HCT116 (cell line): ENCODE results near the gene IL19. TPM values are rescaled to one million over a fixed set of nuclear protein-coding genes. Genes with fewer than 3 reads are reported as not detected.

ENCODE experiments used
- ATAC-seq: fragments of 200-7000 bp; cut with Tn5 transposase; 2 replicates; pipeline ENCODE4 v1.9.1; 2020; ENCODE audit warnings: mild to moderate bottlenecking, moderate library complexity
- BruUV-seq: library from RNA; stranded (reverse); fragments of 400-500 nt; replicated peaks from 2 replicates; lab custom pipeline; 2021; lab: Mats Ljungman, UMichigan
- CTCF ChIA-PET: fragments of 300-600 bp; sonication (Branson Sonifier 250); formaldehyde crosslinking; loops from one replicate; lab custom pipeline; 2021; ENCODE audit warnings: antibody characterized with exemption; lab: Charles Lee
- POLR2A ChIA-PET: fragments of 300-600, 350-600 bp; sonication (Branson Sonifier 250); formaldehyde crosslinking; loops from one replicate; lab custom pipeline; 2021; ENCODE audit warnings: antibody characterized with exemption; lab: Charles Lee
- RAD21 ChIA-PET, 2 experiments: fragments of 300-600 bp; sonication (Branson Sonifier 250); formaldehyde crosslinking; loops; one replicate each; lab custom pipeline; 2023; ENCODE audit warnings: low total read pairs in 2 of 2; ENCODE audit not compliant: uncharacterized antibody in 2 of 2, unreplicated experiment in 2 of 2, low non-redundant PET in 1 of 2; lab: Charles Lee
- DNase-seq: peaks from one replicate; pipeline ENCODE4 v3.0.0-alpha.2; 2010; ENCODE audit warnings: low read depth, low spot score
- H2AFZ ChIP-seq: fragments of 200-600 bp; shearing (Covaris generic), sonication (generic); 2 replicates; pipeline ENCODE4 v1.6.1; 2017; ENCODE audit warnings: low read depth, mixed run types, mixed read lengths, antibody characterized with exemption, low read length; ENCODE audit not compliant: poor library complexity, severe bottlenecking
- H3K27ac ChIP-seq: 2 replicates; pipeline ENCODE4 v1.5.1; 2012; ENCODE audit warnings: low read depth, low read length
- H3K27me3 ChIP-seq: fragments of 200-600 bp; sonication (generic); 2 replicates; pipeline ENCODE4 v1.6.1; 2016; ENCODE audit warnings: mixed run types, low read length, mixed read lengths; ENCODE audit not compliant: insufficient read depth
- H3K36me3 ChIP-seq, 2 experiments: fragments of 200-500 bp in 1 of 2; fragments of 200-600 bp in 1 of 2; sonication (Bioruptor generic) in 1 of 2; sonication (generic) in 1 of 2; 2 replicates each; pipeline versions ENCODE4 v1.5.1 to v1.6.1; 2014 to 2016; ENCODE audit warnings: low read length in 2 of 2, inconsistent platforms in 1 of 2, mixed read lengths in 1 of 2, mixed run types in 1 of 2; ENCODE audit not compliant: insufficient read depth in 2 of 2, control insufficient read depth in 1 of 2
- H3K4me1 ChIP-seq, 2 experiments: fragments of 200-600 bp in 1 of 2; sonication (generic) in 1 of 2; 2 replicates each; pipeline versions ENCODE4 v1.5.1 to v1.6.1; 2012 to 2017; ENCODE audit warnings: low read length in 2 of 2, inconsistent platforms in 1 of 2, mild to moderate bottlenecking in 1 of 2, mixed read lengths in 1 of 2, mixed run types in 1 of 2, moderate library complexity in 1 of 2; ENCODE audit not compliant: insufficient read depth in 2 of 2, control insufficient read depth in 1 of 2
- H3K4me2 ChIP-seq: fragments of 200-600 bp; sonication (generic); 2 replicates; pipeline ENCODE4 v1.6.1; 2017; ENCODE audit warnings: mixed run types, low read length, mixed read lengths
- H3K4me3 ChIP-seq, 2 experiments: fragments of 200-600 bp in 1 of 2; sonication (generic) in 1 of 2; replicated peaks in 1 of 2; 2 replicates each; pipeline ENCODE4 v1.5.1; 2011 to 2016; ENCODE audit warnings: low read length in 2 of 2, control low read depth in 1 of 2, low read depth in 1 of 2, mild to moderate bottlenecking in 1 of 2, mixed read lengths in 1 of 2, mixed run types in 1 of 2
- H3K79me2 ChIP-seq: fragments of 200-600 bp; sonication (generic); 2 replicates; pipeline ENCODE4 v1.6.1; 2017; ENCODE audit warnings: mild to moderate bottlenecking, mixed run types, low read length, moderate library complexity, mixed read lengths; ENCODE audit not compliant: insufficient read depth
- H3K9ac ChIP-seq: fragments of 200-600 bp; sonication (generic); 2 replicates; pipeline ENCODE4 v1.6.1; 2016; ENCODE audit warnings: low read length, mixed read lengths
- H3K9me2 ChIP-seq: fragments of 200-600 bp; sonication (generic), shearing (Covaris generic); 2 replicates; pipeline ENCODE4 v1.6.1; 2017; ENCODE audit warnings: mixed run types, mild to moderate bottlenecking, moderate library complexity; ENCODE audit not compliant: insufficient read depth
- H3K9me3 ChIP-seq, 2 experiments: fragments of 200-500 bp in 1 of 2; fragments of 200-600 bp in 1 of 2; sonication (Bioruptor generic) in 1 of 2; sonication (generic) in 1 of 2; 2 replicates each; pipeline ENCODE4 v1.6.1; 2014 to 2017; ENCODE audit warnings: low read length in 2 of 2, mixed read lengths in 2 of 2, inconsistent platforms in 1 of 2, low read depth in 1 of 2, mild to moderate bottlenecking in 1 of 2, mixed run types in 1 of 2, moderate library complexity in 1 of 2; ENCODE audit not compliant: control insufficient read depth in 1 of 2, insufficient read depth in 1 of 2
- H4K20me1 ChIP-seq: fragments of 200-600 bp; sonication (generic), shearing (Covaris generic); 2 replicates; pipeline ENCODE4 v1.6.1; 2017; ENCODE audit warnings: mixed run types, mild to moderate bottlenecking, moderate library complexity; ENCODE audit not compliant: insufficient read depth
- ATF3 ChIP-seq: IDR thresholded peaks from 2 replicates; pipeline ENCODE4 v1.6.1; 2012
- CEBPB ChIP-seq: IDR thresholded peaks from 2 replicates; pipeline ENCODE4 v1.6.1; 2012; ENCODE audit warnings: low read depth
- CTCF ChIP-seq, 3 experiments: fragments of 200-600 bp in 1 of 3; sonication (generic) in 1 of 3; IDR thresholded peaks in 2 of 3; conservative IDR thresholded peaks in 1 of 3; 2 replicates each; pipeline ENCODE4 v1.5.1; 2012 to 2017; ENCODE audit warnings: low read depth in 2 of 3, low read length in 2 of 3, antibody characterized with exemption in 1 of 3, borderline replicate concordance in 1 of 3, control low read depth in 1 of 3, mild to moderate bottlenecking in 1 of 3, mixed read lengths in 1 of 3, mixed run types in 1 of 3, moderate library complexity in 1 of 3; ENCODE audit not compliant: insufficient read depth in 1 of 3
- EGR1 ChIP-seq: IDR thresholded peaks from 2 replicates; pipeline ENCODE4 v1.6.1; 2012; ENCODE audit warnings: low read depth
- ELF1 ChIP-seq: IDR thresholded peaks from 2 replicates; pipeline ENCODE4 v1.6.1; 2012; ENCODE audit warnings: low read depth, borderline replicate concordance
- EZH2 ChIP-seq: fragments of 200-600 bp; sonication (generic); IDR thresholded peaks from 2 replicates; pipeline ENCODE4 v1.6.1; 2017; ENCODE audit warnings: antibody characterized with exemption, mixed run types
- FOSL1 ChIP-seq: IDR thresholded peaks from 2 replicates; pipeline ENCODE4 v1.6.1; 2012; ENCODE audit warnings: low read depth
- POLR2A ChIP-seq: IDR thresholded peaks from 2 replicates; pipeline ENCODE4 v1.7.0; 2011; ENCODE audit warnings: borderline replicate concordance; ENCODE audit not compliant: insufficient read depth, insufficient read length; ENCODE audit errors: extremely low read depth
- SP1 ChIP-seq: IDR thresholded peaks from 2 replicates; pipeline ENCODE4 v1.6.1; 2012; ENCODE audit warnings: low read depth
- SRF ChIP-seq: IDR thresholded peaks from 2 replicates; pipeline ENCODE4 v1.6.1; 2012; ENCODE audit warnings: low read depth
- TCF7L2 ChIP-seq: IDR thresholded peaks from 2 replicates; pipeline ENCODE4 v1.7.0; 2011; ENCODE audit warnings: borderline replicate concordance, inconsistent platforms; ENCODE audit not compliant: insufficient read depth, insufficient read length; ENCODE audit errors: extremely low read depth
- ZNF274 ChIP-seq: fragments of 200-500 bp; sonication (Bioruptor generic); IDR thresholded peaks from 2 replicates; pipeline ENCODE4 v1.6.1; 2014; ENCODE audit warnings: mild to moderate bottlenecking, low read depth, low read length, inconsistent platforms
- intact Hi-C: fragments of 100-400 bp; cut with micrococcal nuclease; formaldehyde crosslinking; loops from 2 replicates; pipeline ENCODE4 v1.10.0; 2022
- total RNA-seq: library from RNA; stranded (reverse); gene quantifications from one replicate; pipeline ENCODE4 v1.2.1, GENCODE V29; 2021; ENCODE audit not compliant: unreplicated experiment
- TF ChIP-seq, protein P1 (sequence below): IDR thresholded peaks from 2 replicates; pipeline ENCODE4 v1.6.1; 2012; ENCODE audit warnings: low read depth

Gene IL19
- total RNA-seq, 1 experiment from 2014 or later = not detected

GRCh38 chr1:206846487-206846886 is 75.9 kb downstream of the IL19 start:
- no peaks in the 10 kb centered on the region for H4K20me1 ChIP-seq
- H3K79me2 ChIP-seq = no peaks in the 10 kb centered on the region
- H3K4me3 ChIP-seq = no peak overlapping the region
- no peaks in the 10 kb centered on the region for H3K36me3 ChIP-seq
- DNase-seq (no peak), ATAC-seq (no peak)
- POLR2A ChIA-PET = no interaction called here
- CTCF ChIA-PET = no interaction called here
- TF ChIP-seq TCF7L2 (no peak), EZH2 (no peak), CTCF (IDR thresholded peaks at IDR 0.05 in 2 of 3, conservative IDR thresholded peaks at IDR 0.05 in 1 of 3; ENCODE audit: borderline replicate concordance in 1 of 3, insufficient read depth in 1 of 3, low read depth in 2 of 3, low read length in 2 of 3) (no peak), CEBPB (no peak), ELF1 (no peak), POLR2A (no peak), SRF (no peak), ZNF274 (no peak), SP1 (no peak), EGR1 (no peak), ATF3 (no peak), FOSL1 (no peak)
- TF ChIP-seq, protein P1, sequence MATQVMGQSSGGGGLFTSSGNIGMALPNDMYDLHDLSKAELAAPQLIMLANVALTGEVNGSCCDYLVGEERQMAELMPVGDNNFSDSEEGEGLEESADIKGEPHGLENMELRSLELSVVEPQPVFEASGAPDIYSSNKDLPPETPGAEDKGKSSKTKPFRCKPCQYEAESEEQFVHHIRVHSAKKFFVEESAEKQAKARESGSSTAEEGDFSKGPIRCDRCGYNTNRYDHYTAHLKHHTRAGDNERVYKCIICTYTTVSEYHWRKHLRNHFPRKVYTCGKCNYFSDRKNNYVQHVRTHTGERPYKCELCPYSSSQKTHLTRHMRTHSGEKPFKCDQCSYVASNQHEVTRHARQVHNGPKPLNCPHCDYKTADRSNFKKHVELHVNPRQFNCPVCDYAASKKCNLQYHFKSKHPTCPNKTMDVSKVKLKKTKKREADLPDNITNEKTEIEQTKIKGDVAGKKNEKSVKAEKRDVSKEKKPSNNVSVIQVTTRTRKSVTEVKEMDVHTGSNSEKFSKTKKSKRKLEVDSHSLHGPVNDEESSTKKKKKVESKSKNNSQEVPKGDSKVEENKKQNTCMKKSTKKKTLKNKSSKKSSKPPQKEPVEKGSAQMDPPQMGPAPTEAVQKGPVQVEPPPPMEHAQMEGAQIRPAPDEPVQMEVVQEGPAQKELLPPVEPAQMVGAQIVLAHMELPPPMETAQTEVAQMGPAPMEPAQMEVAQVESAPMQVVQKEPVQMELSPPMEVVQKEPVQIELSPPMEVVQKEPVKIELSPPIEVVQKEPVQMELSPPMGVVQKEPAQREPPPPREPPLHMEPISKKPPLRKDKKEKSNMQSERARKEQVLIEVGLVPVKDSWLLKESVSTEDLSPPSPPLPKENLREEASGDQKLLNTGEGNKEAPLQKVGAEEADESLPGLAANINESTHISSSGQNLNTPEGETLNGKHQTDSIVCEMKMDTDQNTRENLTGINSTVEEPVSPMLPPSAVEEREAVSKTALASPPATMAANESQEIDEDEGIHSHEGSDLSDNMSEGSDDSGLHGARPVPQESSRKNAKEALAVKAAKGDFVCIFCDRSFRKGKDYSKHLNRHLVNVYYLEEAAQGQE = no peak
- H3K9me3 ChIP-seq = no peaks in the 10 kb centered on the region
- intact Hi-C loops = no loop called here
- H3K4me1 ChIP-seq = no peaks in the 10 kb centered on the region
- H3K9ac ChIP-seq = no peak overlapping the region
- H3K27me3 ChIP-seq = no peaks in the 10 kb centered on the region
- H3K9me2 ChIP-seq = no peaks in the 10 kb centered on the region
- no peak overlapping the region for H3K4me2 ChIP-seq
- RAD21 ChIA-PET = no interaction called here
- no peak overlapping the region for H3K27ac ChIP-seq
- H2AFZ ChIP-seq = no peak overlapping the region
- no TSS peak for BruUV-seq
